OCI-LY1 (cell line): ENCODE measurements around the gene MORC3.

Experiments
- H2AFZ ChIP-seq: fragments of 200-600 bp; sonication (generic), shearing (Covaris generic); 2 replicates; pipeline ENCODE4 v1.6.0; 2014; ENCODE audit warnings: antibody characterized with exemption, mild to moderate bottlenecking, low read length
- H3F3A ChIP-seq: fragments of 200-600 bp; sonication (generic), shearing (Covaris generic); 2 replicates; pipeline ENCODE4 v1.6.0; 2014; ENCODE audit warnings: mild to moderate bottlenecking, antibody characterized with exemption, low read length, moderate library complexity; ENCODE audit not compliant: insufficient read depth
- H3K27ac ChIP-seq: fragments of 200-600 bp; sonication (generic); 2 replicates; pipeline ENCODE4 v1.5.1; 2014; ENCODE audit warnings: low read length, mixed run types, mild to moderate bottlenecking, low read depth; ENCODE audit not compliant: poor library complexity, severe bottlenecking
- H3K27me3 ChIP-seq: fragments of 200-600 bp; sonication (generic); 2 replicates; pipeline ENCODE4 v1.6.0; 2014; ENCODE audit warnings: antibody characterized with exemption, mild to moderate bottlenecking, low read length, moderate library complexity; ENCODE audit not compliant: insufficient read depth
- H3K36me3 ChIP-seq: fragments of 200-600 bp; sonication (generic); 2 replicates; pipeline ENCODE4 v1.6.1; 2014; ENCODE audit warnings: mild to moderate bottlenecking, antibody characterized with exemption, low read length, moderate library complexity, mixed read lengths; ENCODE audit not compliant: insufficient read depth
- H3K4me1 ChIP-seq: fragments of 200-600 bp; sonication (generic); 2 replicates; pipeline ENCODE4 v1.5.1; 2014; ENCODE audit warnings: mild to moderate bottlenecking, low read length, moderate library complexity; ENCODE audit not compliant: insufficient read depth, severe bottlenecking
- H3K4me2 ChIP-seq: fragments of 200-600 bp; sonication (generic), shearing (Covaris generic); 2 replicates; pipeline ENCODE4 v1.6.1; 2014; ENCODE audit warnings: low read length
- H3K4me3 ChIP-seq: fragments of 200-600 bp; sonication (generic); 2 replicates; pipeline ENCODE4 v1.5.1; 2014; ENCODE audit warnings: low read length, low read depth, mild to moderate bottlenecking, mixed read lengths; ENCODE audit not compliant: poor library complexity, severe bottlenecking
- H3K79me2 ChIP-seq: fragments of 200-600 bp; shearing (Covaris generic); 2 replicates; pipeline ENCODE4 v1.6.1; 2016; ENCODE audit warnings: mixed run types, low read length, mixed read lengths; ENCODE audit not compliant: insufficient read depth
- H3K9ac ChIP-seq: fragments of 200-600 bp; sonication (generic), shearing (Covaris generic); 2 replicates; pipeline ENCODE4 v1.6.1; 2014; ENCODE audit warnings: mild to moderate bottlenecking, low read length, mixed read lengths
- H3K9me2 ChIP-seq: fragments of 200-600 bp; sonication (generic), shearing (Covaris generic); 2 replicates; pipeline ENCODE4 v1.6.1; 2014; ENCODE audit warnings: low read depth, mild to moderate bottlenecking, low read length, mixed read lengths
- H3K9me3 ChIP-seq: fragments of 200-600 bp; shearing (Covaris generic); 2 replicates; pipeline ENCODE4 v1.6.1; 2014; ENCODE audit warnings: low read length, mixed read lengths
- H4K20me1 ChIP-seq: fragments of 200-600 bp; sonication (generic), shearing (Covaris generic); 2 replicates; pipeline ENCODE4 v1.6.0; 2016; ENCODE audit warnings: mild to moderate bottlenecking, low read length; ENCODE audit not compliant: insufficient read depth
- EZH2 ChIP-seq: fragments of 200-600 bp; sonication (generic), shearing (Covaris generic); IDR thresholded peaks from 2 replicates; pipeline ENCODE4 v1.8.0; 2017; ENCODE audit warnings: borderline replicate concordance, mixed run types, mild to moderate bottlenecking, antibody characterized with exemption, low read length, moderate library complexity, mixed read lengths
- TF ChIP-seq, protein P1 (sequence below): fragments of 200-600 bp; sonication (generic), shearing (Covaris generic); IDR thresholded peaks from 2 replicates; pipeline ENCODE4 v1.5.1; 2017; ENCODE audit warnings: mild to moderate bottlenecking, antibody characterized with exemption, low read length, moderate library complexity, mixed read lengths

MORC3 gene

DNA sequence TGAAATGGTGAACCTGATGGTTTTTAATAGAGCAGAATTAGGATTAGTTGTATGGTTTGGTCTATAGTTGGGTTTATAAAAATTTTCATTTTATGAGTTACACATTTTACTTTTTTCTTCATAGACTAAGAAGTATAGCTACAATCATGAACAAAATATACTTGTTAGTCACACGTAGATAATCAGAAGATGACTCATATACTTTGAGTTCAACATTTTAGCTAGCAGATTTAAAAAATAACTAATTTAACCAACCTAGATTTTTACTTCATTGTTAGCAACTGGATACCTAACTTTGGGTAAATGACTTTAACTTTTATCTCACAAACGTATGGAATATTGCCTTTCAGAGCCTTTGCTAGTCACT lies 27.9 kb downstream of the MORC3 start:
- Histone ChIP-seq H3K36me3 (peaks cover 96% of the 10 kb centered on the region), H3K9me3 (no peaks in the 10 kb centered on the region), H3K4me2 (no peak overlapping the region), H3K27me3 (no peaks in the 10 kb centered on the region), H3K79me2 (no peaks in the 10 kb centered on the region), H3K4me1 (no peaks in the 10 kb centered on the region), H2AFZ (no peak overlapping the region), H3K27ac (no peak overlapping the region), H3K9ac (no peak overlapping the region), H3K4me3 (no peak overlapping the region), H3K9me2 (no peaks in the 10 kb centered on the region), H3F3A (no peaks in the 10 kb centered on the region), H4K20me1 (no peaks in the 10 kb centered on the region)
- TF ChIP-seq EZH2, result no peak
- TF ChIP-seq, protein P1, sequence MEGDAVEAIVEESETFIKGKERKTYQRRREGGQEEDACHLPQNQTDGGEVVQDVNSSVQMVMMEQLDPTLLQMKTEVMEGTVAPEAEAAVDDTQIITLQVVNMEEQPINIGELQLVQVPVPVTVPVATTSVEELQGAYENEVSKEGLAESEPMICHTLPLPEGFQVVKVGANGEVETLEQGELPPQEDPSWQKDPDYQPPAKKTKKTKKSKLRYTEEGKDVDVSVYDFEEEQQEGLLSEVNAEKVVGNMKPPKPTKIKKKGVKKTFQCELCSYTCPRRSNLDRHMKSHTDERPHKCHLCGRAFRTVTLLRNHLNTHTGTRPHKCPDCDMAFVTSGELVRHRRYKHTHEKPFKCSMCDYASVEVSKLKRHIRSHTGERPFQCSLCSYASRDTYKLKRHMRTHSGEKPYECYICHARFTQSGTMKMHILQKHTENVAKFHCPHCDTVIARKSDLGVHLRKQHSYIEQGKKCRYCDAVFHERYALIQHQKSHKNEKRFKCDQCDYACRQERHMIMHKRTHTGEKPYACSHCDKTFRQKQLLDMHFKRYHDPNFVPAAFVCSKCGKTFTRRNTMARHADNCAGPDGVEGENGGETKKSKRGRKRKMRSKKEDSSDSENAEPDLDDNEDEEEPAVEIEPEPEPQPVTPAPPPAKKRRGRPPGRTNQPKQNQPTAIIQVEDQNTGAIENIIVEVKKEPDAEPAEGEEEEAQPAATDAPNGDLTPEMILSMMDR, result no peak

DNA sequence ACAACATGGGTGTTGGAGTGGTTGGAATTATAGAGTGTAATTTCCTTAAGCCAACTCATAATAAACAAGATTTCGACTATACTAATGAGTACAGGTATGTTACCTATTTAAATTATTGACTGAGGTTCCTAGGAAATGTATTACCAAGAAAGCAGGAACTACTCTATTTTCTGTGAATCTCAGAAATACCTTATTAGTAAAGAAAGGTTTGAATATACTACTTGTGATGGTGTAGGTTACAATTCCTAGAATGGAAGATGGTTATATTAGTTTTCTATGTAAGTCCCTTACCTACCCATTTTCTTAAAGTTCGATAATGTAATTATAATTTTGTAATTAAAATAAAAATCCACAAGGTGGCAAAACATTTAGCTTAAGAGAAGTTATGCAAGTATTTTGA lies 29.3 kb downstream of the MORC3 start:
- H3K27me3 ChIP-seq, result no peaks in the 10 kb centered on the region
- H3K4me3 ChIP-seq, result no peak overlapping the region
- H4K20me1 ChIP-seq, result no peaks in the 10 kb centered on the region
- no peak overlapping the region for H2AFZ ChIP-seq
- no peak overlapping the region for H3K4me2 ChIP-seq
- H3F3A ChIP-seq, result no peaks in the 10 kb centered on the region
- no peak overlapping the region for H3K9ac ChIP-seq
- TF ChIP-seq, protein P1, result no peak
- TF ChIP-seq EZH2, result no peak
- no peaks in the 10 kb centered on the region for H3K79me2 ChIP-seq
- H3K4me1 ChIP-seq, result no peaks in the 10 kb centered on the region
- no peaks in the 10 kb centered on the region for H3K9me2 ChIP-seq
- H3K27ac ChIP-seq, result no peak overlapping the region
- no peaks in the 10 kb centered on the region for H3K9me3 ChIP-seq
- H3K36me3 ChIP-seq, result peaks cover 93% of the 10 kb centered on the region

DNA sequence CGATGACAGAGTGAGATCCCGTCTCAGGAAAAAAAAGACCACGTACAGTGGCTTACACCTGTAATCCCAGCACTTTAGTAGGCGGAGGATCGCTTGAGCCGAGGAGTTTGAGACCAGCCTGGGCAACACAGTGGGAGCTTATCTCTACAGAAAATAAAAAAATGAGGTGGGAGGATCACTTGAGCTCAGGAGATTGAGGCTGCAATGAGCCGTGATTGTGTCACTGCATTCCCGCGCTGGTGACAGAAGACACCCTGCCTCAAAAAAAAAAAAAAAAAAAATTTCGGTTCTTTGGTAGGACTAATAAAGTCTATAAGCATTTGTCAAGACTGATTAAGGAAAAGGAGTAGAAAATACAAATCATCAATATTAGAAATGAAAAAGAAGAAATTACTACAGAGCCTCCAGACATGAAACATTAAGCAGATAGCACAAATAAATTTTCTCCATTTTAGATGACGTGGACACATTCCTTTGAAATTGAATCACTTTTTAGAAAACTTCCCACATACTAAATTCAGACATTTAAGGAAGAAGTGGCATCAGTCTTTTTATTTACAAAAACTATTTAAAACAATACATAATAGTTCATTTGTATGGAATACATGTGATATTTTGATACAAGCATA lies 30.4 kb downstream of the MORC3 start:
- H3K27ac ChIP-seq, result no peak overlapping the region
- H4K20me1 ChIP-seq, result no peaks in the 10 kb centered on the region
- no peak overlapping the region for H3K4me3 ChIP-seq
- no peaks in the 10 kb centered on the region for H3K79me2 ChIP-seq
- no peak overlapping the region for H3K4me2 ChIP-seq
- no peaks in the 10 kb centered on the region for H3K27me3 ChIP-seq
- H3K36me3 ChIP-seq, result peaks cover 93% of the 10 kb centered on the region
- H3K9ac ChIP-seq, result no peak overlapping the region
- no peak overlapping the region for H2AFZ ChIP-seq
- no peaks in the 10 kb centered on the region for H3K9me3 ChIP-seq
- H3F3A ChIP-seq, result no peaks in the 10 kb centered on the region
- no peaks in the 10 kb centered on the region for H3K4me1 ChIP-seq
- TF ChIP-seq, protein P1, result no peak
- TF ChIP-seq EZH2, result no peak
- no peaks in the 10 kb centered on the region for H3K9me2 ChIP-seq
